Central memory CD8-positive, alpha-beta T cell (primary cell): ENCODE results near the gene ZNF621.

Experiments used
- ATAC-seq: fragments of 150-1000 bp; cut with Tn5 transposase; replicated peaks from 2 replicates; pipeline ENCODE4 v1.10.0; 2022; ENCODE audit warnings: mild to moderate bottlenecking, moderate FRiP score, moderate number of reproducible peaks; ENCODE audit not compliant: poor library complexity, severe bottlenecking; ENCODE audit errors: extremely low read depth
- DNase-seq, 2 donors: peaks; one replicate each; pipeline ENCODE4 v3.0.0; 2021; ENCODE audit warnings: low spot score in 2 of 2
- H3K27ac Mint-ChIP-seq: one replicate; pipeline ENCODE4 v1.8.0; 2022; ENCODE audit warnings: low read depth, mild to moderate bottlenecking, moderate library complexity, mixed read lengths
- H3K27me3 Mint-ChIP-seq: one replicate; pipeline ENCODE4 v1.8.0; 2022; ENCODE audit warnings: mixed read lengths
- H3K36me3 Mint-ChIP-seq: one replicate; pipeline ENCODE4 v1.8.0; 2022; ENCODE audit warnings: mild to moderate bottlenecking, moderate library complexity, mixed read lengths; ENCODE audit not compliant: insufficient read depth
- H3K4me1 Mint-ChIP-seq: one replicate; pipeline ENCODE4 v1.8.0; 2022; ENCODE audit warnings: mixed read lengths
- H3K4me3 Mint-ChIP-seq: one replicate; pipeline ENCODE4 v1.8.0; 2022; ENCODE audit warnings: mild to moderate bottlenecking, moderate library complexity, mixed read lengths
- H3K9me3 Mint-ChIP-seq: one replicate; pipeline ENCODE4 v1.8.0; 2022; ENCODE audit warnings: mixed read lengths

The ZNF621 gene

DNA sequence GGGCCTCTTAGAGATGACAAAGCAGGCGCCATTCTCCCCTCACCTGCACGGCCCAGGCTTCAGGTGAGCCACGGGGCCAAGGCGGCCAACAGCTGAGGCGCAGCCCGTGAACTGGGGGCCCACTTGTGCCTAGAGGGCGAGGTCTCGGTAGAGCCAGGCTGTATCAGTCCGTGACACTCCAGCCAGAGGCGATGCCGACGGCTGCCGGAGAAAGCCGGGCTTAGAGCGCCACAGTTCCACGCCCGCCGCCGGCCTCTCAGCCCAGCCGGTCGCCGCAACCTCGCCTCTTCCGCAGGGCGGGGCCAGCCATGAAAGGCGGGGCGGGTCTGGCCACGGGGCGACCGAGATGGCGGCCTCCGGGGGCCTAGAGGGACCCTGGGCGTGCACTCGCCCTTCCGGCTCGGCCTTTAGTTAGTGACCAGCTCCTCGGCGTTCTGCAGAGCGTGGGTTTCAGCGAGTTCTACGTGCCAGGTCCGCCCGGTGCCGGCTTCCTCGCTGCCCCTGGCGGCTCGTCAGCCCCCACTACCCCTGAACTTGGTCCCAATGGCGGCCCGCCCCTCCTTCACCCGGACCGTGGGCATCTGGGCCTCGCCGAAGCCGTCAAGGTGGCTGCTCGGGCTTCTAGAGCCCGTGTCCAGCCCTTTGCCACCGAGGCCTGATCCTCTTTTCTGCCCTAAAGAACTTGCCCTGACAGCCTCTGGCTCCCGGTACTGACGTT lies at the start of gene ZNF621:
Gene ZNF621 (plus strand): TSS at position 393 of the 718 bp plus-strand sequence. CDS start 881 bp downstream, outside the sequence.
- H3K36me3 Mint-ChIP-seq: peaks cover 13% of the 10 kb centered on the region
- ATAC-seq (peak; percentile 94), DNase-seq (peak; percentile 73 to 78)
- H3K27me3 Mint-ChIP-seq: no peaks in the 10 kb centered on the region
- peak within 1 kb of the TSS; percentile 97 for H3K4me3 Mint-ChIP-seq
- no peaks in the 10 kb centered on the region for H3K9me3 Mint-ChIP-seq
- peaks cover 43% of the 10 kb centered on the region for H3K4me1 Mint-ChIP-seq
- peak within 1 kb of the TSS; percentile 98 for H3K27ac Mint-ChIP-seq

DNA sequence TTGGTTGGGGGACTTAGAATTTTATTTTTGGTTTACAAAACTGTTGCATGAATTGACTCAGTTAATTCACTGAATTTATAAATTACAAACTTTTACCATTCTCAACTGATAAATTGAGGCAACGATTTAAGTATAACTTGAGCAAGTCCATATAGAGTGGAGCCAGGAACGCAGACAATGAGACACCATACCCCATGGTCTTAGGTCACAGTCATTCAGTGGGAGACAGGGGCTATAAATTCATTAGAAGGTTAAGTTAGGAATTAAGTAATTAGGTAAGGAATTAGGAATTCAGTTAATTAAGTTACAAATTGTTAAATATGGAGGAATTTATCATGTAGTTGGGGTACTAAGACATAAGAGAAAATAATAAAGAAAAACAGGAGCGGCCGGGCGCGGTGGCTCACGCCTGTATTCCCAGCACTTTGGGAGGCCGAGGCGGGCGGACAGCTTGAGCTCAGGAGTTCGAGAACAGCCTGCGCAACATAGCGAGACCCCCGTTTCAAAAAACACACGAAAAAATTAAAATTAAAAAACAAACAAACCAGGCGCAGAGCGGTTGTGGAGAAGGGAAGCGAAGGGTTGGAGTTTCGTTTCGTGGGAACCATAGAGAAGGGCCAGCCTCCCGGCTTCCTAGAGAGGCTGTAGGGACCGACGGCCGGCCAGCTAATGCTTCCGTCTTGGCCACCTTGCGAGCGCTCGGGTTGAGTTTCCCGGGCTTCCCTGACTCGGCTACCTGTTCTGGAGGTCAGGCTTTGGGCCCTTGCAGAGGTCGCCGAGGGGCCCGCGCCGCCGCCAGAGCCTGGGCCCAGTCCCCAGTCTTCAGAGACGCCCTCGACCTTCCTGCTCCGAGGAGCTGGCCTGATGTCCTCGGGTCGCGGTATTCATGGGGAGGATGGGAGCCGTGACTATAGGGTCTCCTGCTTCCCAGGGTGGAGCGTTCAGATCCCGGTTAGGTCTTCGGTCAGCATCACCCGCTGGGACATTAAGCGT lies 48.0 kb upstream of the ZNF621 start, which contains the start of gene ZNF619:
Gene ZNF619 (plus strand): TSS at position 645 of the 993 bp plus-strand sequence. CDS start 858 bp downstream, outside the sequence.
- DNase-seq (peak; percentile 42 to 48), ATAC-seq (peak; percentile 75)
- Mint-ChIP-seq H3K36me3 (peaks cover 9% of the 10 kb centered on the region), H3K4me3 (peak within 1 kb of the TSS; percentile 92), H3K9me3 (no peaks in the 10 kb centered on the region), H3K4me1 (peaks cover 22% of the 10 kb centered on the region), H3K27me3 (no peaks in the 10 kb centered on the region), H3K27ac (peak within 1 kb of the TSS; percentile 99)

GRCh38 chr3:40477666-40478065 lies 47.1 kb upstream of the ZNF621 start:
- no peak for DNase-seq
- Mint-ChIP-seq H3K36me3 (peaks cover 9% of the 10 kb centered on the region), H3K27ac (peak overlapping the region; percentile 99), H3K4me1 (peaks cover 29% of the 10 kb centered on the region), H3K27me3 (no peaks in the 10 kb centered on the region), H3K4me3 (peak overlapping the region; percentile 92), H3K9me3 (no peaks in the 10 kb centered on the region)
- ATAC-seq: no peak

GRCh38 chr3:40487172-40487571 lies 37.6 kb upstream of the ZNF621 start:
- no peak for DNase-seq
- Mint-ChIP-seq H3K27ac (no peak overlapping the region), H3K27me3 (no peaks in the 10 kb centered on the region), H3K36me3 (peaks cover 18% of the 10 kb centered on the region), H3K9me3 (peaks cover 17% of the 10 kb centered on the region), H3K4me1 (peaks cover 5% of the 10 kb centered on the region), H3K4me3 (no peak overlapping the region)
- no peak for ATAC-seq

DNA sequence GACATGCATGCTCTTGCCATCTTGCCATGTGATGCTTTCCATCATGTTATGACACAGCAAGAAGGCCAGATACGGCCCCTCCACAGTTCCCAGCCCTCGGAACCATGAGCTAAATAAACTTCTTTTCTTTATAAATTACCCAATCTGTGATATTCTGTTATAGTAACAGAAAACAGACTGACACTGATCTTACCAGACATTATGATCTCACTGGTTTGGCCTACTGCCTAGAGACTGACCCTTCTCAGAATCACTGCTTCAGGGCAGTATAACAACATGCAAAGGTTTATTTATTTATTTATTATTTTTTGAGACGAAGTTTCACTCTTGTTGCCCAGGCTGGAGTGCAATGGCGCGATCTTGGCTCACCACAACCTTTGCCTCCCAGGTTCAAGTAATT lies 33.8 kb upstream of the ZNF621 start:
- Mint-ChIP-seq H3K4me3 (no peak overlapping the region), H3K27me3 (no peaks in the 10 kb centered on the region)

DNA sequence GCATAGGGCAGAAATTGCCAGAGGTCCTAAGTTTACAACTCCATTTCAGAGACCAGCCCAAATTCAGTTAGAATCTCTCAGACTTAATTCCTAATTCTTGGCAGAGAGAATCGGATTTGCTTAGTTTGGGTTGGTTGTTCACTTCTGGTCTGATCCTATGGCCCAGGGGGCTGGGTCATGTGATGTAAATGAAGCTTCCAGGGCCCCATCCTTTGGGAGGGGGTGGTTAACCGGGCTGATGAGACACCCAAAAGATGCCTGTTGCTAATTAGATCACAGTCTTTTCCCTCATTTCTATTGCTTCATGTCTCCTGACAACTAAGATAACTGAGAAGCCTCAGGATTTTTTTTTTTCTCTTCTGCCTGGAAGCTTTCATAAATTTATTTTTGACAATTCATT lies 30.1 kb upstream of the ZNF621 start:
- no peak for DNase-seq
- no peaks in the 10 kb centered on the region for H3K9me3 Mint-ChIP-seq
- no peaks in the 10 kb centered on the region for H3K36me3 Mint-ChIP-seq
- H3K4me3 Mint-ChIP-seq: no peak overlapping the region
- H3K27ac Mint-ChIP-seq: no peak overlapping the region
- no peak for ATAC-seq
- H3K4me1 Mint-ChIP-seq: no peaks in the 10 kb centered on the region
- H3K27me3 Mint-ChIP-seq: no peaks in the 10 kb centered on the region

More for the DNA sequence above, 33.8 kb upstream of the ZNF621 start:
- H3K27ac Mint-ChIP-seq: no peak overlapping the region
- DNase-seq (no peak), ATAC-seq (no peak)
- H3K36me3 Mint-ChIP-seq: peaks cover 14% of the 10 kb centered on the region
- H3K4me1 Mint-ChIP-seq: no peaks in the 10 kb centered on the region
- peaks cover 17% of the 10 kb centered on the region for H3K9me3 Mint-ChIP-seq

GRCh38 chr3:40497288-40497687 lies 27.5 kb upstream of the ZNF621 start:
- Mint-ChIP-seq H3K27ac (no peak overlapping the region), H3K36me3 (no peaks in the 10 kb centered on the region), H3K4me1 (no peaks in the 10 kb centered on the region), H3K9me3 (no peaks in the 10 kb centered on the region), H3K4me3 (no peak overlapping the region), H3K27me3 (no peaks in the 10 kb centered on the region)
- ATAC-seq (no peak), DNase-seq (no peak)

GRCh38 chr3:40499952-40500351 lies 24.8 kb upstream of the ZNF621 start:
- no peak for ATAC-seq
- no peaks in the 10 kb centered on the region for H3K4me1 Mint-ChIP-seq
- H3K36me3 Mint-ChIP-seq: no peaks in the 10 kb centered on the region
- no peaks in the 10 kb centered on the region for H3K27me3 Mint-ChIP-seq
- no peak for DNase-seq
- H3K27ac Mint-ChIP-seq: no peak overlapping the region
- H3K9me3 Mint-ChIP-seq: no peaks in the 10 kb centered on the region
- no peak overlapping the region for H3K4me3 Mint-ChIP-seq

DNA sequence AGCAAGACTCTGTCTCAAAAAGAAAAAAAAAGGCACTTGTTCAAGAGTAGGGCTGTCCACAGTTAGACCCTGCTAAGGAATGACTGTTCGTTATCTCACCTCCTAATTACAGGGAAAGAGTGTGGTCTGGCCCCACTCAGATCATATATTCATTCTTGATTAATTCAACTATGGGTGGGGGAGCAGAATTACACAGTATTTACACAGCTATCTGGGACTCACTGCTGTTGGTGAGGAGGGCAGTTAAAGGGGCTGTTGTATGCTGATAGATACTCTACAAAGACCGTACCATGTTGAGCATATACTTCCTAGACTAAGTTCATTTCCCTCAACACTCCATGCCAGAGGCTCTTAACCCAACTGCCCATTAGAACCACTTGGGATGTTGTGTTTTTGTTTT lies 22.7 kb upstream of the ZNF621 start:
- peaks cover 6% of the 10 kb centered on the region for H3K4me1 Mint-ChIP-seq
- H3K9me3 Mint-ChIP-seq: no peaks in the 10 kb centered on the region
- ATAC-seq (no peak), DNase-seq (no peak)
- no peaks in the 10 kb centered on the region for H3K27me3 Mint-ChIP-seq
- H3K4me3 Mint-ChIP-seq: no peak overlapping the region
- no peak overlapping the region for H3K27ac Mint-ChIP-seq
- H3K36me3 Mint-ChIP-seq: no peaks in the 10 kb centered on the region

- no peak for DNase-seq
- Mint-ChIP-seq H3K4me3 (peak overlapping the region; percentile 85), H3K9me3 (no peaks in the 10 kb centered on the region), H3K27me3 (no peaks in the 10 kb centered on the region), H3K36me3 (no peaks in the 10 kb centered on the region), H3K4me1 (peaks cover 7% of the 10 kb centered on the region), H3K27ac (peak overlapping the region; percentile 74)
- no peak for ATAC-seq
These were observed 19.9 kb upstream of the ZNF621 start for GRCh38 chr3:40504636-40505430.

DNA sequence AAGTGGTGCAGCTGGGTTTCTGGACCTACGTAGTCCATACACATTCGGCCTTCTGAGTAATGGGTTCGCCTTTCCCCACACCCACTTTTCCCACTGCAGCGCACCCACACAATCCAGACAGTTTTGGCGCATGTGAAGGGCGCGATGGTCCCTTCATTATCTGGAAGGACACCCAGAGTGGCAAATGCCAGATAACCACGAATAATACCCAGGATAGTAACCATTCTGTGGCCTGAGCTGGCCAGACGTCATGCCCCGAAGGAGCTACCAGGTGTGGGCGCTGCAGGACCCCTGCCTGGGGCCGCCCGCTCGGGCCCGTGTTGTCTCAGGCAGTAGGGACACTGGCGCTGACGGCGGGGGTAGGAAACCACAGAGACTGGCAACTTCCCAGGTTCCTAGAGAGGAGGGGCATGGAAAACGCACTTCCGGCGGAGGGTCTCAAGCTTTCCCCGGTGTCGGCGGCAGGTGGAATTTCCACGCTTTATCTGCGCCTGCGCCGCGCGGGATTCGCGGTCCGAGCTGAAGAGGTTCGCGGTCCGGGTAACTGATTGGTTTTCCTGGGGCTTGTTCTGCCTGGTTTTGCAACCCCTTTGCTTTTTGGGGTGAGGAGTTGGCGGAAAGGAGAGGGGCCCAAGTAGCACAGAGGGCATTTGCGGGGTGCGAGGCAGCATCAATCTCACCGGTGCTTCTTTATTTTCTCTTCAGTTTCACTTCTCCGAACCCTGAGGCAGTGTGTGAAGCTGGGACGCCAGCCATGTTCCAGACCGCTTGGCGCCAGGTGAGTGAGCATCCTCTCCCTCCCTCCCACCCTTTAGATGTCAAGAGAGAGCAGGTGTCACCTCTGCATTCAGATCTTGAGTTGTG lies 18.9 kb upstream of the ZNF621 start, which contains the start of gene ZNF620:
Gene ZNF620 (plus strand): TSS at position 441 of the 864 bp plus-strand sequence. CDS start 314 bp downstream, at position 755.
- ATAC-seq (peak; percentile 77), DNase-seq (no peak)
- H3K4me3 Mint-ChIP-seq: peak within 1 kb of the TSS; percentile 85
- H3K27me3 Mint-ChIP-seq: no peaks in the 10 kb centered on the region
- H3K27ac Mint-ChIP-seq: peak within 1 kb of the TSS; percentile 74
- H3K4me1 Mint-ChIP-seq: peaks cover 7% of the 10 kb centered on the region
- H3K36me3 Mint-ChIP-seq: no peaks in the 10 kb centered on the region
- no peaks in the 10 kb centered on the region for H3K9me3 Mint-ChIP-seq
